ENCODE data around the gene SUSD5. TPM values are rescaled to one million over a fixed set of nuclear protein-coding genes. Genes with fewer than 3 reads are reported as not detected.

The SUSD5 gene
- total RNA-seq = 0.80 TPM
- long read RNA-seq = 0 reads

- H3K9me3 ChIP-seq (replicated peaks) = no peaks in the 10 kb centered on the region
- no peaks in the 10 kb centered on the region for H3K36me3 ChIP-seq
- DNase-seq = peak; percentile 19
- no peak within 1 kb of the TSS for H3K27ac ChIP-seq (replicated peaks)
- TF ChIP-seq, protein P1, sequence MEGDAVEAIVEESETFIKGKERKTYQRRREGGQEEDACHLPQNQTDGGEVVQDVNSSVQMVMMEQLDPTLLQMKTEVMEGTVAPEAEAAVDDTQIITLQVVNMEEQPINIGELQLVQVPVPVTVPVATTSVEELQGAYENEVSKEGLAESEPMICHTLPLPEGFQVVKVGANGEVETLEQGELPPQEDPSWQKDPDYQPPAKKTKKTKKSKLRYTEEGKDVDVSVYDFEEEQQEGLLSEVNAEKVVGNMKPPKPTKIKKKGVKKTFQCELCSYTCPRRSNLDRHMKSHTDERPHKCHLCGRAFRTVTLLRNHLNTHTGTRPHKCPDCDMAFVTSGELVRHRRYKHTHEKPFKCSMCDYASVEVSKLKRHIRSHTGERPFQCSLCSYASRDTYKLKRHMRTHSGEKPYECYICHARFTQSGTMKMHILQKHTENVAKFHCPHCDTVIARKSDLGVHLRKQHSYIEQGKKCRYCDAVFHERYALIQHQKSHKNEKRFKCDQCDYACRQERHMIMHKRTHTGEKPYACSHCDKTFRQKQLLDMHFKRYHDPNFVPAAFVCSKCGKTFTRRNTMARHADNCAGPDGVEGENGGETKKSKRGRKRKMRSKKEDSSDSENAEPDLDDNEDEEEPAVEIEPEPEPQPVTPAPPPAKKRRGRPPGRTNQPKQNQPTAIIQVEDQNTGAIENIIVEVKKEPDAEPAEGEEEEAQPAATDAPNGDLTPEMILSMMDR (IDR thresholded peaks at IDR 0.05; ENCODE audit: borderline replicate concordance) = no peak
- H3K4me1 ChIP-seq = peaks cover 16% of the 10 kb centered on the region
- H3K4me3 ChIP-seq = peak within 1 kb of the TSS; percentile 68
- intact Hi-C loops (cut with micrococcal nuclease) = no loop called here
- H3K27me3 ChIP-seq (ENCODE audit: low read depth) = peaks cover 45% of the 10 kb centered on the region
These were observed at the start of gene SUSD5 for GRCh38 chr3:33218446-33219174. Gene SUSD5 (minus strand): TSS chr3:33218810. CDS start chr3:33218797, 13 bp downstream.

DNA sequence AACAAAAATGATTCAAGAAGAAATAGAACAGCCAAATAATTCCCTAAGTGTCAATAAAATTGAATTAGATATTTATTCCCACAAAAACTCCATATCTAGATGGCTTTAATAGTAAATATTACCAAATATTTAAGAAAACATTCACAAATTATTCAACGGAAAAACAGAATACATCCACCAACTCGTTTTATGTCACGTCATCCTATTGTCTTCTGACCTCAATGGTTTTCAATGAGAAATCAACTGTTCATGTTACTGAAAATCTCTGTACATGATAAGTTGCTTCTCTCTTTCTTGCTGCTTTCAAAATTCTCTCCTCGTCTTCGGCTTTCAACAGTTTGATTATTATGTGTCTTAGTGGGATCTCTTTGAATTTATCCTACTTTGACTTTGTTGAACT is 41.5 kb upstream of the SUSD5 start:
- no peaks in the 10 kb centered on the region for H3K4me1 ChIP-seq
- no peaks in the 10 kb centered on the region for H3K27me3 ChIP-seq (ENCODE audit: low read depth)
- H3K4me3 ChIP-seq = no peak overlapping the region
- TF ChIP-seq, protein P1 (IDR thresholded peaks at IDR 0.05; ENCODE audit: borderline replicate concordance) = no peak
- no peak for DNase-seq
- peaks cover 19% of the 10 kb centered on the region for H3K9me3 ChIP-seq (replicated peaks)
- H3K36me3 ChIP-seq = no peaks in the 10 kb centered on the region
- H3K27ac ChIP-seq (replicated peaks) = no peak overlapping the region
- intact Hi-C loops (cut with micrococcal nuclease) = no loop called here

GRCh38 chr3:33256249-33256648 is 37.6 kb upstream of the SUSD5 start:
- TF ChIP-seq, protein P1 (IDR thresholded peaks at IDR 0.05; ENCODE audit: borderline replicate concordance) = no peak
- DNase-seq = no peak
- Histone ChIP-seq H3K27ac (replicated peaks) (no peak overlapping the region), H3K27me3 (ENCODE audit: low read depth) (no peaks in the 10 kb centered on the region), H3K4me1 (no peaks in the 10 kb centered on the region), H3K36me3 (no peaks in the 10 kb centered on the region), H3K9me3 (replicated peaks) (no peaks in the 10 kb centered on the region), H3K4me3 (no peak overlapping the region)
- intact Hi-C loops (cut with micrococcal nuclease) = no loop called here

DNA sequence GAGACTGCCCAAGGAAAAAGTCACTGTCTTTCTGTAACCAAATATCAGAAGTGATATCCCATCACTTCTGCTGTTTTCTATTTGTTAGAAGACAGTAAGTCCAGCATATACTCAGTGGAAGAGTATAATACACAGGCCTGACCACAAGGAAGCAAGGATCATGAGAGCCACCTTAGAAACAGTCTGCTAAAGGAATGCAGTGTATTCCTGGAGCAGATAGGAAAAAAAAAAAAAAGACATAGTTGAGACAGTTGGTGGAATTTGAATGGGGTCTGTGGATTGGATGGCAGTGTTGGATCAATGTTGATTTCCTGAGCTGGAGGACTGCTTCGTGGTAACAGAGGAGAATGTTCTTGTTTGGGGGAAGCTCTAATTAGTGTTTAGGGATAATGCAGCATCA is 32.1 kb upstream of the SUSD5 start:
- no peaks in the 10 kb centered on the region for H3K27me3 ChIP-seq (ENCODE audit: low read depth)
- no peak for DNase-seq
- TF ChIP-seq, protein P1 (IDR thresholded peaks at IDR 0.05; ENCODE audit: borderline replicate concordance) = no peak
- H3K4me3 ChIP-seq = no peak overlapping the region
- no peaks in the 10 kb centered on the region for H3K36me3 ChIP-seq
- no peaks in the 10 kb centered on the region for H3K4me1 ChIP-seq
- intact Hi-C loops (cut with micrococcal nuclease) = no loop called here
- H3K27ac ChIP-seq (replicated peaks) = no peak overlapping the region
- no peaks in the 10 kb centered on the region for H3K9me3 ChIP-seq (replicated peaks)

GRCh38 chr3:33246786-33247185 is 28.2 kb upstream of the SUSD5 start:
- H3K27me3 ChIP-seq (ENCODE audit: low read depth) = no peaks in the 10 kb centered on the region
- TF ChIP-seq, protein P1 (IDR thresholded peaks at IDR 0.05; ENCODE audit: borderline replicate concordance) = no peak
- no peak overlapping the region for H3K4me3 ChIP-seq
- no peaks in the 10 kb centered on the region for H3K9me3 ChIP-seq (replicated peaks)
- intact Hi-C loops (cut with micrococcal nuclease) = no loop called here
- no peak for DNase-seq
- H3K4me1 ChIP-seq = no peaks in the 10 kb centered on the region
- H3K36me3 ChIP-seq = no peaks in the 10 kb centered on the region
- no peak overlapping the region for H3K27ac ChIP-seq (replicated peaks)

All from left ventricle myocardium inferior (tissue), 1 donor.